Fibroblast of the aortic adventitia (primary cell): ENCODE measurements around the gene TEX30. TPM values are rescaled to one million over a fixed set of nuclear protein-coding genes. Genes with fewer than 3 reads are reported as not detected.
A peak's percentile ranks its signal among the peaks of the same experiment; 100 is the strongest.

Experiments
- DNase-seq: peaks from one replicate; pipeline ENCODE4 v3.0.0-alpha.2; 2010; ENCODE audit warnings: low read depth
- H3K4me3 ChIP-seq: 2 replicates; pipeline ENCODE4 v1.5.1; 2011; ENCODE audit warnings: low read depth, mild to moderate bottlenecking, control low read depth, low read length, moderate library complexity
- total RNA-seq: library from RNA; depleted of rRNA; stranded (reverse); fragments of >200 nt; gene quantifications from 2 replicates; pipeline ENCODE4 v1.2.3, GENCODE V29; 2012; ENCODE audit warnings: low replicate concordance
- TF ChIP-seq, protein P1 (sequence below): IDR thresholded peaks from 2 replicates; pipeline ENCODE4 v1.5.1; 2011; ENCODE audit warnings: mild to moderate bottlenecking, low read length, control low read depth, inconsistent platforms; ENCODE audit not compliant: insufficient read depth

TEX30 gene
- total RNA-seq, 1 donor: 42.2 TPM

- no peak for DNase-seq
- no peak overlapping the region for H3K4me3 ChIP-seq
- TF ChIP-seq, protein P1, sequence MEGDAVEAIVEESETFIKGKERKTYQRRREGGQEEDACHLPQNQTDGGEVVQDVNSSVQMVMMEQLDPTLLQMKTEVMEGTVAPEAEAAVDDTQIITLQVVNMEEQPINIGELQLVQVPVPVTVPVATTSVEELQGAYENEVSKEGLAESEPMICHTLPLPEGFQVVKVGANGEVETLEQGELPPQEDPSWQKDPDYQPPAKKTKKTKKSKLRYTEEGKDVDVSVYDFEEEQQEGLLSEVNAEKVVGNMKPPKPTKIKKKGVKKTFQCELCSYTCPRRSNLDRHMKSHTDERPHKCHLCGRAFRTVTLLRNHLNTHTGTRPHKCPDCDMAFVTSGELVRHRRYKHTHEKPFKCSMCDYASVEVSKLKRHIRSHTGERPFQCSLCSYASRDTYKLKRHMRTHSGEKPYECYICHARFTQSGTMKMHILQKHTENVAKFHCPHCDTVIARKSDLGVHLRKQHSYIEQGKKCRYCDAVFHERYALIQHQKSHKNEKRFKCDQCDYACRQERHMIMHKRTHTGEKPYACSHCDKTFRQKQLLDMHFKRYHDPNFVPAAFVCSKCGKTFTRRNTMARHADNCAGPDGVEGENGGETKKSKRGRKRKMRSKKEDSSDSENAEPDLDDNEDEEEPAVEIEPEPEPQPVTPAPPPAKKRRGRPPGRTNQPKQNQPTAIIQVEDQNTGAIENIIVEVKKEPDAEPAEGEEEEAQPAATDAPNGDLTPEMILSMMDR: no peak
Measured at GRCh38 chr13:102757006-102757405, 16.6 kb downstream of the TEX30 start.

GRCh38 chr13:102751886-102752285 lies 21.7 kb downstream of the TEX30 start:
- TF ChIP-seq, protein P1: no peak
- no peak overlapping the region for H3K4me3 ChIP-seq
- DNase-seq: no peak

- H3K4me3 ChIP-seq: no peak overlapping the region
- DNase-seq: no peak
- TF ChIP-seq, protein P1: no peak
Measured at GRCh38 chr13:102742506-102742905, 31.1 kb downstream of the TEX30 start.

- no peak overlapping the region for H3K4me3 ChIP-seq
- DNase-seq: no peak
- TF ChIP-seq, protein P1: peak; percentile 9
Measured at GRCh38 chr13:102742101-102742500, 31.5 kb downstream of the TEX30 start.

DNA sequence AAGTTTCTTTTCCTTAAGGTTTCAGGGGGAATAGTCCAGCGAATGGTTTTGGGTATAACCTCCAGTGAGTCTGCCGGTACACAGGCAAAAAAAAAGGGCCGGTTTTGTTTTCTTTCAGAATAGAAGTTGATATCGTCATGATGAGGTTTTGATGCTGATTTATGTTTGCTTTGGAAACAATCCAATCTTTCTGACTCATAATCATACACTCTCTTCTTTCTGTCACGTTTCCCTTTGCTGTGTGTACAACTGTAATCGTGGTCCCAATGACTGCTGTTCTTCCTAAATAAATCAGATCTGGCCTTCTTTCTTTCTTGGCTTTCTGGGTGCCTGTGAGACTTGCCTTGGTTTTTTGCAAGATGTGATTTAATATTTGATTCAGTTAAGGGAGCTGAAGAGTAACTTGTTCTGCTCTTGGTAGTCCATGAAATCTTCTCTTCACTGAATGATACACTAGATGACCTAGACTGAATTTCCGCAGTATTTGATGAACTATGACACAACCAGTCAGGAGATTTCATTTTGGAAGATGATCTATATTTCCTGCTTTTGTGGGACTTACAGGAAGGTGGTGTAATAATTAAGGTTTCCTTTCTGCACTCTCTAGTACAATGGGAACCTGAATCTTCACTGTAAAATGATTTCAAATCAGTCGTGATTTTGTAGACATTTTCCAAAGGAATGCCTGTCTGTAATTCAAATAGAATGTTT lies 43.9 kb downstream of the TEX30 start:
- peak overlapping the region; percentile 18 for H3K4me3 ChIP-seq
- TF ChIP-seq, protein P1: no peak
- DNase-seq: peak; percentile 87

GRCh38 chr13:102726430-102726829 lies 47.2 kb downstream of the TEX30 start:
- TF ChIP-seq, protein P1: no peak
- no peak for DNase-seq
- no peak overlapping the region for H3K4me3 ChIP-seq

- H3K4me3 ChIP-seq: no peak overlapping the region
- peak; percentile 87 for DNase-seq
- TF ChIP-seq, protein P1: peak; percentile 70
Measured at GRCh38 chr13:102724923-102725322, 48.7 kb downstream of the TEX30 start.
